Fibroblast of upper back skin (primary cell): ENCODE measurements around the gene TCP11L1.
"Not testable (repeated sequence)": the region's sequence is repeated elsewhere in the genome, so short reads cannot be mapped to it uniquely, and the experiment has no call there.

ENCODE experiments used
- DNase-seq: peaks from one replicate; pipeline ENCODE4 v3.0.0-alpha.2; 2013

Gene TCP11L1

DNA sequence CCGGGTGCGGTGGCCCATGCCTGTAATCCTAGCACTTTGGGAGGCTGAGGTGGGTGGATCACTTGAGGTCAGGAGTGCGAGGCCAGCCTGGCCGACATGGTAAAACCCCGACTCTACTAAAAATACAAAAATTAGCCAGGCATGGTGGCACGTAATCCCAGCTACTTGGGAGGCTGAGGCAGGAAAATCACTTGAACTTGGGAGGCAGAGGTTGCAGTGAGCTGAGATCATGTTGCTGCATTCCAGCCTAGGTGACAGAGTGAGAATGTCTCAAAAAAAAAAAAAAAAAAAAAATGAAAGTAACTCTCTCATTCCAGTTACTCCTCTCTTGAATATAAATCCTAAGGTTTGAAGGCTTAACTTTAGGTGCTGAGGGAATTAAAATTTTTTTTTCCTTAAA is 10.2 kb upstream of the TCP11L1 start:
- DNase-seq: not testable (repeated sequence)

DNA sequence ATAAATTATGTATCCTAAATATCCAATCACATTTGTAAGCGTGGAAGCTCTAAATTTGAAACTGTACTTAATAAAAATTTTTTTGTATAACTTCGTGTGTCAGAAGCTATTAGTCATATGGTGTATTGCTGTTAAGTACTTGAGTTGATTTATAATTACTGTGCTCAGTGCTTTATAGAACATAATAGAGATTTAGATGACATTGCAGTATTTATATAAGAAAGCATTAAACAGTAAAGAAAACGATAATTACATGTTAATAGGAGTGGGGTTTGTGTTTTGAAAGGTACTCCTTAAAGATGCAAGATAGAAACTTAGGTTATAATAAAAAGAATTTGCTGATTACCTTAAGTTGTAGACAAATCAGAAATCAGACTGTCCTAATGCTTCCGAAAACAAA is 5.9 kb upstream of the TCP11L1 start:
- no peak for DNase-seq

DNA sequence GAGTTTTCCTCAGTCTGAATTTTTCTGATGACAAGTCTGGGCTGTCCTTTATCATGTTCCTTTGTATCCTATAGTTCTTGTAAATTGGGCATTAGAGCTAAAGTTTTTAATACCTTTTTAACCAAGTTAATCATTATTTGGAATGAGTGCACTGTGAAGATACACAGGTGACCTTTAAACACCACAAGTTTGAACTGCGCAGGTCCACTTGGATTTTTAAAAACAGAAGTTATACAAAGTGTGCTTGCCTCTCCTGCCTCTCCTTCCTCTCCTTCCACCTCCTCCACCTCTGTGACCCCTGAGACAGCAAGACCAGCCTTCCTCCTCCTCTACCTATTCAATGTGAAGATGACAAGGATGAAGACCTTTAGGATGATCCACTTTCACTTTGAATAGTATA is 4.4 kb upstream of the TCP11L1 start:
- DNase-seq: no peak

DNA sequence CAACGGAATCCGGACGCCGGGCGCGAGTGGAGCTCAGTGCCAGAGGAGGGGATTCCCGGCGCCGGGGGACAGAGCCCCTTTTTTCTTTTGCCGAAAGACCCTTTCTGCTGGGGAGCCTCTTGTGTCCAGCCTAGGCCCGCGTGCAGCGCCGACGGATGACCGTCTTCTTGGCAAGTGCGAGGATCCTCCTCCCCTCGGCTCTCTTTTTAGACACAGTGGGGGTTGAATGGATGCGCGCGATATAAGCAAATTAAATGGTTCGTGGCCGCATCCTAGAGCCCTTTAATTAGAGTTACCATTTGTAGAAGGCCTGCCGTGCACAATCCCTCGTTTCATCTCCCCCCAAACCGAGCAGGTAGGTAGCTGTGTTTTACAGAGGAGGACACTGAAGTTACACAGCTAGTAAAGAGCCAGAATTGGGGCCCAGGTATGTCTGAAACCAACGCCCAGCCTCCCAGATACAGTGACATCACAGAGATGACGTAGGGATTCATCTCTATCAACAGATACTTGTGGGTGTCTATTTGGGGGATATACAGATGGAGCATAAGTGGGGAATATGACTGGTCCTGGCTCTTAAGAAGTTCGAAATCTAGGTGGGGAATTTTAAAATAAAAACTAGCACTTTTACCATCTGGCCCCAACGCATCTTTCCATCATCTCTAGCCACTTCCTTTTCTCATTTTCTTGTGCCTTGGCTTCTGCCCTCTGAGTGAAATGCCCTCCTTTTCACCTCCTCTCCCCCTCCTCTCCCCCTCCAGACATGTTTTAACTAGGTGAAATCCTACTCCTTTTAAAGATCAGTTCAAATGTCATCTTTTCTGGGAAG is 875 bp downstream of the TCP11L1 start:
- peak; percentile 20 for DNase-seq

DNA sequence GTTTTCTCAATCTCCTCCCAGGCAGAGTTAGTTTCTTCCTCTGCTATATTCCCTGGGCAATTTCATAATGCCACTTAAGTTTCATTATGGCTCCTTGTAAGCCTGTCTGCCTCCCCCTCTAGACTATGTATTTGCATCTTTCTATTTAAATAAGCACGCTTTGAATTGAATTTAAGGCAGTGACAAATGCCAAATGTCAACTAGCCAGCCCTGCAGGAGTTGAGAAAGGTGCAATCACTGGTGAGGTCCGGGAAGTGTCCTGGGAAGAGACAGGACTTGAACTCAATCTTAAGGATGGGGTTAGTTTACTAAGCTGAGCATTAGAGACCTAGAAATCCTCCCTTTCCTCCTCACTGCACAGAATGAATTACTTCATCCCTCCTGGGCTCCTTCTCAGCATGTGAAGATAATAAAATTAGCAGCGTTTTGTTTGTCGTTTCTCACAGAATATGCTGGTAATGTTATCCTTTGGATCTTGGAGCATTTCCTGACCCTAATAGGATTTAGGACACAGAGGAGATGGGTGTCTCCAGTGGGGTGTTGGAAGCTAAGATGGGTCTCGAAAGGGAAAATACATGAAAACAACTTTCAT is 1.6 kb downstream of the TCP11L1 start:
- no peak for DNase-seq

DNA sequence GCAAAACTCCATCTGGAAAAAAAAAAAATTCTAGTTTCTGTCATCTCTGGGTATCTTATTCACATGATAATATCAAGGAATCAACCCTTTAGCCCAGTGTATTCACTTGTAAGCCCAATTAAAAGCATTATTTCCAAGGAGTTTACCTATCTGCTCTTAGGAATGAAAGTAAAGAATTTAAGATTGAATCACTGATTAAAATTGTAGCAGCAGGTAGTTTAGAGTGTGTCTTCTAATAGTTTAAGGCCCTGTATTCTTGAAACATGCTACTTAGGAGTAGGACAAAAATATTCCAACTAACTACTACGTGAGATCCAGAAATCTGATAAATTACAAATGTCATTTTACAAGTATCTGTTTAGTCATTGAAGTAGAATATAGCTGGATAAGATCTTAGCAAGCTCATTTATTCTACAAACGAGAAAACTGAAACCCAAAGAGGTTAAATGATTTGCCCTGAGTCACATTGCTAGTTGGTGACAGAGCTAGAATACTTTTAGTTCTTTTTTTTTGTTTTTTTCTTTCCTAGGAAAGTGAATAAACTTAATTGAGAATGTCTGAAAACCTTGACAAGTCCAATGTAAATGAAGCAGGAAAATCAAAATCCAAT is 4.0 kb downstream of the TCP11L1 start:
- DNase-seq: no peak

DNA sequence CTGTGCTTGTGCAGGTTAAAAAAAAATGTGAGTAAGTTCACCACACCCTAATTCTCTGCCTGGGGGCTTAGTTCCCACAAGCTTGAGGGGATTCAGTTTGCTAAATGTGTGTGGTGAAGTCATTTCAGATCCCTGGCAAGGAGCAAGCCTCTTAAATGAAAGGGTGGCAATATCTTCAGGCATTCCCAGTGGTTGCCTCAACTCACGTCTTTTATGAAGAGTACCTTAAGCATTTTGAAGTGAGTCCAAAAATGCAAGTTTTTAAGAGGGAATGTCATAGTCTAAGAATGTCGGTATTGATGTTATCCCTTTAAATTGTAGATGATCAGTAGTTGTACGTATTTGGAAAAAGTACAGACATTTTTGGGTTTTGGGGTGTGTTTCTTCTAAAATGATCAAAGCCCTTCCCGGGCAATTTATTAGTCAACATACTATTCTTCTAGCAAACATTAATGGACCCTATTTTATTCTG is 4.9 kb downstream of the TCP11L1 start:
- DNase-seq: peak; percentile 68

DNA sequence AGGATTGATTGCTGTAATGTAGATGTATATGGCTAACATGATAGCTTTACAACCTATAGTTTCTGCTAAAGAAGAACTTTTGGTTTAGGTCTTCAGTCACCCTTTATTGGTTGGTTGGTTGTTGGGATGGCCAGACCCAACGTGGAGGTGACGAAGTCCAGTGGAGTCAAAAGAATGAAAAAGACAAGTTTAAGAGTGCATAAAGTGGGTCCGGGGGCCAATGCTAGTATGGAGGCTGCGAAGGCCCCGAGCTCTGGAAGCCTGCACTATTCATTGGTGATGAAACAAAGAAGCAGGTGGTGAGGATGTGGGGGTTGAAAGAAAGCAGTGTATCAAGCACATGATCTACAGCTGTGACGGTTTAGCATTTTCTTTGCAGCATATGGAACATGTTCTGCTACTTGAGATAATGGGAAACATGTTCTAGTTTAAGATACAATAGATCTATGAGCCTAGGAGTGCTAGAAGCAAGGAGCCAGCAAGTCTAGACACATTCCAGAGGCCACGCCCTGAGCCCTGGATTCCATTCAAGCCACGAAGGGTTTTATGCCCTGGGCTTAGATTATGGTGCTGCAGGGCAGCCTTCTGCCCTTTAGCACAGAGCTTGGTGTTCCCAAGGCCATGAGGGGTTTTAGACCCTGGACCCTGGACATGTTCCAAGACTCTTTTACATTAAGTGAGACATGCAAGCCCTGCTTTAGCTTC is 6.3 kb downstream of the TCP11L1 start:
- DNase-seq: peak; percentile 57

DNA sequence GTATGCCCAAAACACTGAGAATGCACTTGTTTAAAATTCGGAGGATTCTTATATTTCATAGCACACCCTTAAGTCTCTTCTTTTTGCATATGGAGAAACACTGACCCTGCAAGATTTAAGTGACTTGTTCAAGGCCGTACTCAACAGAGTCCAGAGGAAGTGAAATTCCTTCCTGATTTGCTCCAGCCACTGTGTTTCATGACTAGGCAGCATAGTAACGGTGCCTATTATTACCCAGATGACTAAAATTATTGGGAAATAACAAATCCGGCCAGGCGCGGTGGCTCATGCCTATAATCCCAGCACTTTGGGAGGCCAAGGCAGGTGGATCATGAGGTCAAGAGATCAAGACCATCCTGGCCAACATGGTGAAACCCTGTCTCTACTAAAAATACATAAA is 9.3 kb downstream of the TCP11L1 start:
- not testable (repeated sequence) for DNase-seq

DNA sequence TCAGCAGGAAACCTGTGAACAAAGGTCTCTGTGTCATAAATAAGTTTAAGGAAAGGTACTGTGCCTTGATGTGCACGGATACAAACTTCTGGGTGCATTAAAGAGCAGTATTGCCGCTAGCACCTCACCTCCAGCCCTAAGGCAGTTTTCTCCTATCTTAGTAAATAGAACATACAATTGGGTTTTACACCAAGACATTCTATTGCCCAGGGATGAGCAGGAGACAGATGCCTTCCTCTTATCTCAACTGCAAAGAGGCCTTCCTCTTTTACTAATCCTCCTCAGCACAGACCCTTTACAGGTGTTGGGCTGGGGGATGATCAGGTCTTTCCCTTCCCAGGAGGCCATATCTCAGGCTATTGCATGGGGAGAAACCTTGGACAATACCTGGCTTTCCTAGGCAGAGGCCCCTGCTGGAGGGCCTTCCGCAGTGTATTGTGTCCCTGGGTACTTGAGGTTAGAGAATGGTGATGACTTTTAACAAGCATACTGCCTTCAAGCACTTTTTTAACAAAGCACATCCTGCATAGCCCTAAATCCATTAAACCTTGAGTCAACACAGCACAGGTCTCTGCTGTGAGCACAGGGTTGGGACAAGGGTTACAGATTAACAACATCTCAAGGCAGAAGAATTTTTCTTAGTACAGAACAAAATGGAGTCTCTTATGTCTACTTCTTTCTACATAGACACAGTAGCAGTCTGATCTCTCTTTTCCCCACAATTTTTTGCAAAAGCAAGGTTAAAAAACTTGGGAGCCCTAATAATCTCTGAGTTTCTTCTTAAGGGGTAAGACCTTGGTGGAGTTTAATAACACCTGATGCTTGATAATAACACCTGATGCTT is 10.4 kb downstream of the TCP11L1 start:
- DNase-seq: not testable (repeated sequence)

DNA sequence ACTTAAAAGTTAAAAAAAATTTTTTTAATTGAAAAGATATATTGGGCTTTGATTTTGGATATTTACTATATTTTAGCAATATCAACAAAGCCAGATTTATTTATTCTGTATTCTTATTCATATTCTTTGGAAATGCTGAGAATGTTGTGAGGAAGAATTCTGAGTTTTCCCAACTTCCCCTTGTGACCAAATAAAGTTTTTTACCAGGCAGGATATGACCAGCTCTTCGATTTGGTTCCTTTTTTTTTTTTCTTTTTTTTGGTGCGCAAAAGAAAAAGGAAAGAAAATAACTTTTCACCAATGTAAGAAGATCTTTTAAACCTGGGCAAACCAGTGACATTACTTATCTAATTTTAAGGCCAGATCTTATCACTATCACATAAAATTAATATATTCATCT is 12.9 kb downstream of the TCP11L1 start:
- no peak for DNase-seq

DNA sequence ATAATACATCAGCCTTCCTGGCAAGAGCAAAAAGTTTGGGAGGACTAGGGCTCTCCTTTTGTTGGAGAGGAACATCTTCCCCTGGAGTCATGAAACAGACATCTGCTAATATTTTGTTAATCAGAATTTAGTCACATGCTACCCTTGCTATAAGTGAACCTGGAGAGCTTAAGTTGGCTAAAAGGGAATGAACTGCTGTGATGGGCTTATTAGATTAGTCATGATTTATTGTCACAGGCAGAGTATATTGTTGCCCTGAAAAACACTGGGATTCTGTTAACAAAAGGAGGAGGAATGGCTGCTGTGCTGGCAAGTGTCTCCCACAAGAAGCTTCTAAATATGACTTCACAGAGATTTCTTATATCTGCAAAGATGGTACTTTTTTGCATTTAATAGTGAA is 16.0 kb downstream of the TCP11L1 start:
- no peak for DNase-seq

DNA sequence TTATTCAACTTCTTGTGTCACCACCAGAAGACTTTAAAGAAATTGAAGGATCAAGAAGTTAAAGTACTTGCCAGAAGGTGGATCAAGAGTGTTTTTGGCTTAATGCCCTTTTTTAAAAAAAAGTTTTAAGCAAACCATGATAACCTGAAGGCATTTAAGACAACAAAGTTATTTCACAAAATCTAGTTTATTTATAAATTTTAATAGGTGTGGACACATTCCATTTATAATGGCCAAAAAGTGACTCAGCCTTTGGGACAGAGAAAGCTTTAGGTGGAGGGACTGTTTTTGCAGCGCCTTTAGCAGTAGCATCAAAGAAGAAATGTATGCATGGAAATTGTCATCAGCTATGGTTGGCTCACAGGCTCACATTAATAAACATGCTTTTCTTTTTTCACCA is 17.9 kb downstream of the TCP11L1 start:
- no peak for DNase-seq

DNA sequence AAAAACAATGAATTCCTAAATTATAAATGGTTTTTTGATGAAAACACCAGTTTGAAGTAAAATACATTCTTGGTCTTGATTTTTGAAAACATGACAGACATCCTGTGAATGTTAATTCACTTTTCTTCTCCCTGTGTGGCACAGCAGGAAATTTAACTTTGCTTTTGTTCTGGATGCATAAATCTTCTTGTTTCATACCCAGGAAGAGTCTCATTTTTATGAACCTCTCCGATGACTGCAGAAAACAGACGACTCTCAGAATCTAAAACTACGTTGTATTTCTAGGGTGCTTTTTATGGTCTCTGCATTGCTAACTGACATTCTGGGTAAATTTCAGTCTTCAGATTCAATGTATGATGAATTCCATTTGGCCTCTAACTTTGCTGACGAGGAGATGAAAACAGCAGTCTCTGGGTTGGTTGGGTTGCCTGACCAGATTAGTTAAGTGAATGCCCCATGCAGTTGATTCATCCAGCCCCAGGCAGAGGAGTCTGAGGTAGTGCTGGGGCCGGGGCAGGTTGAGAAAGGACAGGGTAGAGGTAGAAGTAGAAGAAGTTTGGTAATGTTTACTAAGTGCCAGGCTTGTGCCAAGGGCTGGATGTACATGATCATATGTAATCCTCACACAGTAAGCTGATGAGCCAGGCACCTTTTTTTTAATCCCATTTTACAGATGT is 20.1 kb downstream of the TCP11L1 start:
- no peak for DNase-seq

DNA sequence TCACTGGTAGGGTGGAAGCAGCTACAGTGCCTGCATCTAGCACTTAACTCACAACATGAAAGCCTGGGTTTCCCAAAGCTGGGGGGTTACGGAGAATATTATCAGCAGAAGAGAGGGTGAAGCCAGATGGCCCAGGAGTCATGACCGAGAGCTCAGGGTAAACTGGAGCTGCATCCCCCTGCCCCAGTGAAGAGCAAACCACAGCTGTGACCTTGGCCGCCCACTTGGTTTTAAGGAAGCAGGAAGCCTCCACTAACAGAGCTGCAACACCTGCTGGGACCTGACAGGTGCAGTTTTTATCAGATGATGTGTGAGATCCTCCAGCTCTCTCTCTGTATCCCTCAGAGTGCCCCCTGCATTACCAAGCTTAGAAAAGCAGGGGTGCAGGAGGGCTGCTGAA is 20.9 kb downstream of the TCP11L1 start:
- no peak for DNase-seq

DNA sequence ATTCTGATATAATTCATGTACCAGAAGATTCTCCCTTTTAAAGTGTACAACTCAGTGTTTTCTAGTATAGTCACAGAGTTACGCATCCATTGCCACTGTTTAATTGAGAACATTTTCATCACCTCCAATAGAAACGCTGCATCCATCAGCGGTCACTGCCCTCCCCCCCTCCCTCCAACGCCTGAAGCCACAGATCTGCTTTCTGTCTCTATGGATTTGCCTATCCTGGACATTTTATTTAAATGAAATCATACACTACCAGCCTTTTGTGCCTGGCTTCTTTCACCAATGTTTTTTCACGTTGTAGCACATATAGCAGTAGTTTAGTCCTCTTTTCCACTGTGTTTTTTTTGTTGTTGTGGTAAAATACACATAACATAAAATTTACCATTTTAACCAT is 22.8 kb downstream of the TCP11L1 start:
- DNase-seq: peak; percentile 13

DNA sequence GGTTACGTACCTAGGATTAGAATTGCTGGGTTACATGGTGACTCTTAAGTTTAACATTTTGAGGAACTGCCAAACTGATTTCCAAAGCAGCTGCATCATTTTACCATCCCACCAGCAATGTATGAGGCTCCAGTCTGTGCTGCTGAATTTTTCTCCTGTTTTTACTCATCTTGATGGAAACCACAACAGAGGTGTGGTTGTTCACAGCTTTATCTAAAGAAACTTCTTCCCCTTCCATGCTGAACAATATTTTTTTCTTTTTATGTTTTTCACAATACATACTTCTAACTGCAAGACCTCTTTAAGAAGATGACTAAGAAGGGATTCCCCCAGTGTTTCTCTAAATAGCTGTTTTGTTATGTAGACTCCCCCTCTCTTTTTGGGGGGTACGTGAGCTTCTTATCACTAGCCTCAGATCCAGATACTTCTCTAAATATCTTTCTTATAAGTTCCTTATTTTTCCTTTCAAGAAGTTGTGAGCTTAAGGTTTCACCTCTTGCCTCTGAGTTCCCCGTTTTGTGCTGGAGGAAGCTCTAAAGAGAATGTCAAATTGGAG is 24.0 kb downstream of the TCP11L1 start:
- DNase-seq: peak; percentile 76

DNA sequence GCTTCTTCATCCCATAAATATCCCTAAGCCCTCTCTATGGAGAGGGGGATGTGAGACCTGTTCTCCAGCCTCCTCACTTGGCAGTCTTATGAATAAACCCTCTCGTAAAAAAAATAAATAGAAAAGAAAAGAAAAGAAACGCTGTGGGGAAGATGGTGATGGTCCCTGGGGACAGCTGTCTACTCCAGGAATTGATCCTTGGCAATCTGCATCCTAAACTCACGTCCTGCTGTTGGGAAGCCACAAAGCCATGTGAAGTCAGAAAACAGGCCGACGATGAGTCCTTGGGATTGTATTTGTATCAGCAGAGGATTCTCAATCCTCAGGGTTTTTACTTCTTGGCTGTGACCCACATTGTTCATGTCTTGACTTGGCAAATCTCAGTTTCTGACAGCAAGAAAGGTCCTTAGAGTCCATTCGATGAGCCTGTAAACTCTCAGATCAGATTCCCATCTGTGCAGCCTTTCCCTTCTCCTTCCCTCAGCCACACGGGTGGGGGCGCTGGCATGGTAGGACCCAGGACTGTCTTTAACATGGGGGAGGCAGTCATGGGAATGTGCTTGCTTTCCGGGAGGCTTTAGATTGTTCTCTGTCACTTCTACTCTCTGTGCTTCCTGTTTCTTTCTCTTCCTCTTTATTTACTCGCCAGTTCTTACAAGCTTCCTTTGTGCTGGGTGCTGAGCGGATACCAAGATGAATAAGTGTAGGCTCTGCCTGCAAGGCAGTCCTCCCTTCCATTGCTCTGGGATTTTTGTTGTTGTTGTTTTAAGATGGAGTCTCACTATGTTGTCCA is 24.9 kb downstream of the TCP11L1 start:
- peak; percentile 19 for DNase-seq

DNA sequence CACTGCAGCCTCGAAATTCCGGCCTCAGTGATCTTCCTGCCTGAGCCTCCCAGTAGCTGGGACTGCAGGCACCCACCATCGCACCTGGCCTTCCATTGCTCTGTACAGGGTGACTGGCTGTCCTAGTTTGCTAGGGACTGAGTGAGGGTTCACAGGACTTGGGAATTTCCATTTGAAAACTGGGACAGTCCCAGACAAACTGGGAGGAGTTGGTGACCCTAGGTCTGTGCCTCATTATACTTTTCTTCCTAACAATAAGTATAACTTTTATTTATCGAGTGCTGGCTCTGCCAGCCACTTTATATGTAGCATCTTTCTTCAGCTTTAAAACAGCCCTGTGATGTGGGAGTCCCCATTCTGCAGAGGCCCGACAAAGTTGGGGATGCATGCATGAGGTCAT is 25.5 kb downstream of the TCP11L1 start:
- no peak for DNase-seq

DNA sequence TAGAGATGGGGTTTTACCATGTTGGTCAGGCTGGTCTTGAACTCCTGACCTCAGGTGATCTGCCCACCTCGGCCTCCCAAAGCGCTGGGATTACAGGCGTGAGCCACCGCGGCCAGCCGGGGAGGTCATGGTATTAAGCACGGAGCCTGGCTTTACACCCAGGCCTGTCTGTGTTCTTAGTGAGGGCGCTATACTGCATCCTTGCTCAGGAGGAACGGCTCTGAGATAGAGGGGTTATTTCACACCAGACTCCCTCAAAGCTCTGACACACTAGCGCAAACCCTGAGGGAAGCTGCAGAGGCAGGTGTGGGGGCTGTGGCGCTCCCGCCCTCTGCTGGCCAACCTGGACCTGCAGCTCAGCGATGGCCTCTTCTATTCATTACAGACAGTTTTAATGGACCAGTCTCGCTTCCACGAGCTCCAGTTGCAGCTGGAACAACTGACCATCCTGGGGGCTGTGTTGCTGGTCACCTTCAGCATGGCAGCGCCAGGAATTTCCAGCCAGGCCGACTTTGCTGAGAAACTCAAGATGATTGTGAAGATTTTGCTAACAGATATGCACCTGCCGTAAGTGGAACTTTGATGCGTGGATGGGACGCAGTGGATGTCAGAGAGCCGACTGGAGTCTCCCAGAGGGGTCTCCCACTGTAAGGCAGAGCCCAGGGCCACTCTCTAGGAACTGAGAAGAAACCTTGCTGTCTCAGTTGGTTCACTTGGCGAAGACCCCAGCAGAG is 26.2 kb downstream of the TCP11L1 start:
- DNase-seq: peak; percentile 59
